ENCODE results near the gene E2F4. TPM values are rescaled to one million over a fixed set of nuclear protein-coding genes. Genes with fewer than 3 reads are reported as not detected.

The E2F4 gene
- total RNA-seq, 1 donor from 2014 or later = 43.4 TPM

DNA sequence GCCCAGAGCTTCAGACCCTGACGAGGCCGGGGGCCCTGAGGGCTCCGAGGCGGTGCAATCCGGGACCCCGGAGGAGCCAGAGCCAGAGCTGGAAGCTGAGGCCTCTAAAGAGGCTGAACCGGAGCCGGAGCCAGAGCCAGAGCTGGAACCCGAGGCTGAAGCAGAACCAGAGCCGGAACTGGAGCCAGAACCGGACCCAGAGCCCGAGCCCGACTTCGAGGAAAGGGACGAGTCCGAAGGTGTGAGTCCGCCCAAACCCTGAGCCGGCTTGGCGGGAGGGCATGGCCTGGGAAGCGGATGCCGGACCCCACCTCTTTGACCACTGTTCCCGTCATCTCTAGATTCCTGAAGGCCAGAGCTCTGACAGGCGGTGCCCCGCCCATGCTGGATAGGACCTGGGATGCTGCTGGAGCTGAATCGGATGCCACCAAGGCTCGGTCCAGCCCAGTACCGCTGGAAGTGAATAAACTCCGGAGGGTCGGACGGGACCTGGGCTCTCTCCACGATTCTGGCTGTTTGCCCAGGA lies 17.2 kb upstream of the E2F4 start:
- Mint-ChIP-seq H3K4me3 (ENCODE audit: unreplicated experiment) (peak overlapping the region; percentile 86), H3K4me1 (ENCODE audit: unreplicated experiment) (peaks cover 36% of the 10 kb centered on the region), H3K36me3 (ENCODE audit: unreplicated experiment) (no peaks in the 10 kb centered on the region), H3K27ac (ENCODE audit: unreplicated experiment) (no peak overlapping the region), H3K27me3 (ENCODE audit: unreplicated experiment) (no peaks in the 10 kb centered on the region), H3K9me3 (ENCODE audit: unreplicated experiment) (no peaks in the 10 kb centered on the region)
- TF ChIP-seq, protein P1, sequence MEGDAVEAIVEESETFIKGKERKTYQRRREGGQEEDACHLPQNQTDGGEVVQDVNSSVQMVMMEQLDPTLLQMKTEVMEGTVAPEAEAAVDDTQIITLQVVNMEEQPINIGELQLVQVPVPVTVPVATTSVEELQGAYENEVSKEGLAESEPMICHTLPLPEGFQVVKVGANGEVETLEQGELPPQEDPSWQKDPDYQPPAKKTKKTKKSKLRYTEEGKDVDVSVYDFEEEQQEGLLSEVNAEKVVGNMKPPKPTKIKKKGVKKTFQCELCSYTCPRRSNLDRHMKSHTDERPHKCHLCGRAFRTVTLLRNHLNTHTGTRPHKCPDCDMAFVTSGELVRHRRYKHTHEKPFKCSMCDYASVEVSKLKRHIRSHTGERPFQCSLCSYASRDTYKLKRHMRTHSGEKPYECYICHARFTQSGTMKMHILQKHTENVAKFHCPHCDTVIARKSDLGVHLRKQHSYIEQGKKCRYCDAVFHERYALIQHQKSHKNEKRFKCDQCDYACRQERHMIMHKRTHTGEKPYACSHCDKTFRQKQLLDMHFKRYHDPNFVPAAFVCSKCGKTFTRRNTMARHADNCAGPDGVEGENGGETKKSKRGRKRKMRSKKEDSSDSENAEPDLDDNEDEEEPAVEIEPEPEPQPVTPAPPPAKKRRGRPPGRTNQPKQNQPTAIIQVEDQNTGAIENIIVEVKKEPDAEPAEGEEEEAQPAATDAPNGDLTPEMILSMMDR (IDR thresholded peaks at IDR 0.05) = no peak
- no peak for DNase-seq (ENCODE audit: extremely low spot score, unreplicated experiment)

DNA sequence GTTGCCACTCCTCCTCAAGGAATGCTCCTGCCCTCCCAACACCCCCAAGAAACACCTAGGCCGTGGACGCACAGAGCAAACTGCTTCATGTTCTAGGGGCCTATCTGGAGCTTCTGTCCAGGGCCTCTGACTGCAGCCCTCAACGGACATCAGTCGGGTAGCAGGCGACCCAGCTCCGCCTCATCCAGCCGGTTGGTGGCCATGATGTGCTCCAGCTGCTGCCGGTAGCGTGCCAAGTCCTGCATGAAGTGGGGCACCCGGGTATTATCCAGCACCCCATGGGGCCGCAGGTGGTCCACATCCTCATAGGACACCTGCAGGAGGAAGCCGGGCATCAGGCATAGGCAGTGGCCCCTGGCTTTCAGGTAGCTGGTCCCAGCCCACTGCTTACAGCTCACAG lies 15.3 kb upstream of the E2F4 start:
- Mint-ChIP-seq H3K4me3 (ENCODE audit: unreplicated experiment) (no peak overlapping the region), H3K27me3 (ENCODE audit: unreplicated experiment) (no peaks in the 10 kb centered on the region), H3K9me3 (ENCODE audit: unreplicated experiment) (no peaks in the 10 kb centered on the region), H3K4me1 (ENCODE audit: unreplicated experiment) (peaks cover 22% of the 10 kb centered on the region), H3K36me3 (ENCODE audit: unreplicated experiment) (no peaks in the 10 kb centered on the region), H3K27ac (ENCODE audit: unreplicated experiment) (no peak overlapping the region)
- TF ChIP-seq, protein P1 (IDR thresholded peaks at IDR 0.05) = no peak
- DNase-seq (ENCODE audit: extremely low spot score, unreplicated experiment) = no peak

DNA sequence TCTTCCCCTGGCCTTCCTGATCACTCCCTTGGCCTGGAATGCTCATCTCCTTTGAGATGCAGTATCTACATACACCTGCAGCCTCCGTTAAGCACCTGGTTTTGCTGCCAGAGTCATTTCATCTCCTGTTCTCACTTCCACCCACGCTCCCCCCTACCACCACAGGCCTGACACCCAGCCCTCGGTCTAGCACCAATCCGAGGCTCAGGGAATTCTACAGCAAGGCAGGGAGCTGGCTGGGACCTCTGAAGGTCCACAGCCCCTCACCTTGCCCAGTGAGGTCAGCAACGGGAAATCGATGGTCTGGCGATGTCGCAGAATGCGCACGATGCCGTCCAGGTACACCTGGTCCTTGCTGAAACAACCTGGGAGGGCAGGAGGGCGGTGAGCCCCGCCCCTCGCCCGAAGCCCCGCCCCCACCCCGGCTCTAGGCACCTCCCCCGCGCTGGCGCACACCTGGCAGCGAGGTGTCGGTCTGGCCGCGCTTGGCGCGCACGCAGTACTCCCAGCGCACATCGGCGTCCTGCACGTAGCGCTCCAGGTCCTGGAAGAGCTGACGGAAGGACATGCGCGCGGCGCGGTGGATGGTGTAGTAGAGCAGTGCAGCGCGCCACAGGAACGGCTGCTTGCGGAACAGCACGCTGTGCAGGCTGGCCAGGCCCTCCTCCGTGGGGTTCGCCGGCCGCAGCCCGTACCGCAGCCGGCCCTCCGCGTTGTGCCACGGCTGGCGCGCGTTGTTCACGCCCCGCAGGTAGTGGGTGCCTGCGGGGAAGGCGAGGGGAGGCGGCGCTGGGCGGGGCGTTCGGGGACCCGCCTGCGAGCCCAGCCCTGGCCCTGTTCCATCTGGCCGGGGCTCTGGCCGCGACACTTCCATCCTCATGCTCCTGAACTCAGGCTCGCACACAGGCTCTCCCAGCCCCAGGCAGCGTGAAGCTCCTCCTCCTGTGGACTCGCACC lies 13.9 kb upstream of the E2F4 start:
- Mint-ChIP-seq H3K36me3 (ENCODE audit: unreplicated experiment) (no peaks in the 10 kb centered on the region), H3K27ac (ENCODE audit: unreplicated experiment) (no peak overlapping the region), H3K27me3 (ENCODE audit: unreplicated experiment) (no peaks in the 10 kb centered on the region), H3K4me1 (ENCODE audit: unreplicated experiment) (peaks cover 15% of the 10 kb centered on the region), H3K4me3 (ENCODE audit: unreplicated experiment) (no peak overlapping the region), H3K9me3 (ENCODE audit: unreplicated experiment) (no peaks in the 10 kb centered on the region)
- DNase-seq (ENCODE audit: extremely low spot score, unreplicated experiment) = no peak
- TF ChIP-seq, protein P1 (IDR thresholded peaks at IDR 0.05) = no peak

DNA sequence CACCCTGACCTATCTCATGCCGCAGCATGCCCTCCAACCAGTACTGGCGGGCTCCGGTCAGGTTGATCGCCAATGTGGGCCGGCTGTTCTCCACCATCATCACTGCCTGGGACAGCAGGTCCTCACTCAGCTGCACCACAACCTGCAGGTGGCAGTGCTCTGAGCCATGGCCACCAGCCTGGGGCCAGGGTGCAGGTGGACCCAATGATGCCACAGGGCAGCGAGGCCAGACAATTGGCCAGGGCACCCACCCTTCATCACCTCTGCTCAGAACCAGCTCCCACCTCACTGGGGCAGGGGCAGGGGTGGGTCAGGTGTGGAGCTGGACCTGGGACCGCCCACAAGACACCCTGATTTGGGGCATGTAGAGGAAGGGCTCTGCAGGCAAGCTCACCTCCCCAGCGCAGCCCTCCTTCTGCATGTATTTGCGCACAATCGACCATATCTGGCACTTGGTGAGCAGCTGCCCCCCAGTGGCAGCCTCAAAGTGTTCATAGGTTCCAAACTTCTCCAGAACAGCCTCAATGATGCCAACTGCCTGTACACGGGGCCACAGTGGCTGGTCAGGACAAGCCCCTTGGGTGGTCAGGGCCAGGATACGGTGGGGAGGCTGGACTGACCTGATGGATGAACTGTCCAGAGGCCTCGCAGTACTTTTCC lies 12.4 kb upstream of the E2F4 start:
- no peak for DNase-seq (ENCODE audit: extremely low spot score, unreplicated experiment)
- no peak overlapping the region for H3K4me3 Mint-ChIP-seq (ENCODE audit: unreplicated experiment)
- no peak overlapping the region for H3K27ac Mint-ChIP-seq (ENCODE audit: unreplicated experiment)
- TF ChIP-seq, protein P1 (IDR thresholded peaks at IDR 0.05) = no peak
- peaks cover 6% of the 10 kb centered on the region for H3K4me1 Mint-ChIP-seq (ENCODE audit: unreplicated experiment)
- no peaks in the 10 kb centered on the region for H3K36me3 Mint-ChIP-seq (ENCODE audit: unreplicated experiment)
- H3K27me3 Mint-ChIP-seq (ENCODE audit: unreplicated experiment) = no peaks in the 10 kb centered on the region
- no peaks in the 10 kb centered on the region for H3K9me3 Mint-ChIP-seq (ENCODE audit: unreplicated experiment)

DNA sequence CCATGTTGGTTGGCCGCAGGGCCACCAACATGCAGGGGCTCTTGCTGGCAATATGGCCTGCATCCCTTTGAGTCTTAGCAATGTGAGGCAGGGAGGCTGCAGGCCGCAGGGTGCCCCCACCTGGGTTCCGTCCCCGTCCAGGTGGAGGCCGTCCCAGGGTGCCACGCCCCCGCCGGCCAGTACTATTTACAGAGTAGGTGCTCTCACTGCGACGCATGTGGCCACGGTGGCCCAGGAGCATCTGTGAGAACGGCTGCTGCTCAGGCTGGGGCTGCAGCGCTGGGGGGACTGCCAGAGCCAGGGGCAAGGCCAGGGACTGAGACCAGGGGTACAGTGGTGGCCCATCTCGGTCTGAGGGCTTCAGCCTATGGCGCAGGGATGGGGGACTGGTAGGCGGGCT lies 11.8 kb upstream of the E2F4 start:
- H3K4me1 Mint-ChIP-seq (ENCODE audit: unreplicated experiment) = peaks cover 10% of the 10 kb centered on the region
- no peaks in the 10 kb centered on the region for H3K27me3 Mint-ChIP-seq (ENCODE audit: unreplicated experiment)
- no peak overlapping the region for H3K27ac Mint-ChIP-seq (ENCODE audit: unreplicated experiment)
- no peaks in the 10 kb centered on the region for H3K36me3 Mint-ChIP-seq (ENCODE audit: unreplicated experiment)
- no peak for DNase-seq (ENCODE audit: extremely low spot score, unreplicated experiment)
- TF ChIP-seq, protein P1 (IDR thresholded peaks at IDR 0.05) = no peak
- no peaks in the 10 kb centered on the region for H3K9me3 Mint-ChIP-seq (ENCODE audit: unreplicated experiment)
- no peak overlapping the region for H3K4me3 Mint-ChIP-seq (ENCODE audit: unreplicated experiment)

Data from osteocyte (in vitro differentiated cells).